Measurements from ENCODE around the gene SLC25A15. TPM values are rescaled to one million over a fixed set of nuclear protein-coding genes. Genes with fewer than 3 reads are reported as not detected.

The SLC25A15 gene
- total RNA-seq, 1 donor from 2014 or later: 7.3 TPM

DNA sequence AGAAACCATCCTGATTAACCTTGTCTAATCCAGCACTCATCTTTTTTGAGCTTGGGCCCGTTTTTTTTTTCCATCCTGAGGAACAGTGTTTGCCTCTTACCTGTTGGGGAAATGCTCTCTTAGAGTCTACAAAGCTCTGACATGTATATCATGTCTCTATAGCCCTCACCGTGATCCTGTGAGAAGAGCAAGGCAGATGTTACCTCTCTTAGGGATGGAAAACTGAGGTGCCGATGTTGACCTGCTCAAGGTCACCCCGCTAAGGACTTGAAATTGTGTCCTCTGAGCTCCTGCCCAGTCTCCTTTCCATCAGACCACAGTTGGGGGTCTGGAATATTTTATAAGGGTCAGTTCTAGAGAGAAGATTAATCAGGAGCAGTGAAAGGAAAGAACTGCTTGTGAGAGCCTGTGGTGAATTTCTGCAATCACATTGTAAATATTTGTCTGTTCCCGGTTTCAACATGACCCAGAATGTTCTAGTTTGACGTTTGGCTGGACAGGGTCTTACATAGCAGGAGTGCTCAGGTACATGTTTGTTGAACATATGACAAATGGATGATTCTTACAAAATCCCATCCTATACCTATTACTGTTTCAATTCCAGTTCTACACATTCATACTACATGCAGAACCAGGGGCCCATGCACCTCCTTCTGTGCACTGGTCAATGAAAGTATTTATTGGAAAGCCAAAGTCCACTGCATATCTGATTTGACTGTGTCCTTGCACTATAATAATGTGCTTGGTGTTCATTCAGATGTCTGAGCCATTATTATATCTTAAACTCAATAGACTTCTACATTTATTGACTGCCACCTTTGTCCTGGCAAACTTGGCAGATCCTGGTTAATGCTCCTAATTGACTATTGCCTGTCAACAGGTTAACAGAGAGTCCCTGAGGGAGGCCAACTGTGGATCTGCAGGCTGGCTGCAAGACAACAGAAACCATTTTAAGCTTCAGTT, 12.1 kb downstream of the SLC25A15 start:
- Mint-ChIP-seq H3K9me3 (ENCODE audit: unreplicated experiment) (no peaks in the 10 kb centered on the region), H3K36me3 (ENCODE audit: unreplicated experiment) (no peaks in the 10 kb centered on the region), H3K27me3 (ENCODE audit: unreplicated experiment) (no peaks in the 10 kb centered on the region), H3K4me3 (ENCODE audit: unreplicated experiment) (no peak overlapping the region), H3K27ac (ENCODE audit: unreplicated experiment) (no peak overlapping the region), H3K4me1 (ENCODE audit: low read depth, unreplicated experiment) (no peaks in the 10 kb centered on the region)
- no peak for DNase-seq
- TF ChIP-seq, protein P1, sequence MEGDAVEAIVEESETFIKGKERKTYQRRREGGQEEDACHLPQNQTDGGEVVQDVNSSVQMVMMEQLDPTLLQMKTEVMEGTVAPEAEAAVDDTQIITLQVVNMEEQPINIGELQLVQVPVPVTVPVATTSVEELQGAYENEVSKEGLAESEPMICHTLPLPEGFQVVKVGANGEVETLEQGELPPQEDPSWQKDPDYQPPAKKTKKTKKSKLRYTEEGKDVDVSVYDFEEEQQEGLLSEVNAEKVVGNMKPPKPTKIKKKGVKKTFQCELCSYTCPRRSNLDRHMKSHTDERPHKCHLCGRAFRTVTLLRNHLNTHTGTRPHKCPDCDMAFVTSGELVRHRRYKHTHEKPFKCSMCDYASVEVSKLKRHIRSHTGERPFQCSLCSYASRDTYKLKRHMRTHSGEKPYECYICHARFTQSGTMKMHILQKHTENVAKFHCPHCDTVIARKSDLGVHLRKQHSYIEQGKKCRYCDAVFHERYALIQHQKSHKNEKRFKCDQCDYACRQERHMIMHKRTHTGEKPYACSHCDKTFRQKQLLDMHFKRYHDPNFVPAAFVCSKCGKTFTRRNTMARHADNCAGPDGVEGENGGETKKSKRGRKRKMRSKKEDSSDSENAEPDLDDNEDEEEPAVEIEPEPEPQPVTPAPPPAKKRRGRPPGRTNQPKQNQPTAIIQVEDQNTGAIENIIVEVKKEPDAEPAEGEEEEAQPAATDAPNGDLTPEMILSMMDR (IDR thresholded peaks at IDR 0.05; ENCODE audit: partially characterized antibody, unreplicated experiment): no peak

DNA sequence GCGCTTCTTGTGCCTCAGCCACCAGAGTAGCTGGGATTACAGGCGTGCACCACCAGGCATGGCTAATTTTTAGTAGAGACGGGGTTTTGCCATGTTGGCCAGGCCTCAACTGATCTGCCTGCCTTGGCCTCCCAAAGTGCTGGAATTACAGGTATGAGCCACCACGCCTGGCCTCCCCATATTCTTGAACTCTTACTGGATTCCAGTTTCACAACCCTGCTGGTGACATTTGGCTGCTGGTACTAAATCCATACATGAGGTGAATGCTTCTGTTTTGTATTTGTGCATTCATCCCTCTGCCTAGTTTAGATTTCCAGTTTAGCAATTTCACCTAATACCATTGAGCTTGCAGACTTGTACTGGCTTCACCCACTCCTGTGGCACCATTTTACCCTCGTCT, 13.9 kb downstream of the SLC25A15 start:
- no peak for DNase-seq
- H3K36me3 Mint-ChIP-seq (ENCODE audit: unreplicated experiment): no peaks in the 10 kb centered on the region
- H3K9me3 Mint-ChIP-seq (ENCODE audit: unreplicated experiment): no peaks in the 10 kb centered on the region
- H3K4me1 Mint-ChIP-seq (ENCODE audit: low read depth, unreplicated experiment): no peaks in the 10 kb centered on the region
- H3K27me3 Mint-ChIP-seq (ENCODE audit: unreplicated experiment): no peaks in the 10 kb centered on the region
- TF ChIP-seq, protein P1 (IDR thresholded peaks at IDR 0.05; ENCODE audit: partially characterized antibody, unreplicated experiment): no peak
- no peak overlapping the region for H3K4me3 Mint-ChIP-seq (ENCODE audit: unreplicated experiment)
- H3K27ac Mint-ChIP-seq (ENCODE audit: unreplicated experiment): no peak overlapping the region

DNA sequence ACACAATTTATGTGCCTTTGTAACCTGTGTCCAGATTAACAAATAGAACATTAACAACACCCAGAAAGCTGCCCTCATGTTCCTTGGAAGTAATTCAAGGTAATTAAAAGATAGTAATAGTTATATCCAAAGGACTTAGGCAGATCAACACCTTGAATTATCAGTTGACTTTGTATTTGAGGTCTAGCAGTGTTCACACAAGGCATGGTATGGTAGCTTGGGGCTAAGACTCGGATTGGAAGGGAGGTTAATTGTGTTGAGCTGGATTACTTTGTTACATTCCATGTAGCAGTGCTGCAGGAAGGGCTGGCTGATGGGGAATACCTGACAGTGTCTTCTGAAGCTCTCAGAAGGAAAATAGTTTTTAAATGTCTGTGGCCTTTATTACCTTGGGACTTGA, 16.8 kb downstream of the SLC25A15 start:
- no peak overlapping the region for H3K4me3 Mint-ChIP-seq (ENCODE audit: unreplicated experiment)
- no peaks in the 10 kb centered on the region for H3K36me3 Mint-ChIP-seq (ENCODE audit: unreplicated experiment)
- DNase-seq: no peak

DNA sequence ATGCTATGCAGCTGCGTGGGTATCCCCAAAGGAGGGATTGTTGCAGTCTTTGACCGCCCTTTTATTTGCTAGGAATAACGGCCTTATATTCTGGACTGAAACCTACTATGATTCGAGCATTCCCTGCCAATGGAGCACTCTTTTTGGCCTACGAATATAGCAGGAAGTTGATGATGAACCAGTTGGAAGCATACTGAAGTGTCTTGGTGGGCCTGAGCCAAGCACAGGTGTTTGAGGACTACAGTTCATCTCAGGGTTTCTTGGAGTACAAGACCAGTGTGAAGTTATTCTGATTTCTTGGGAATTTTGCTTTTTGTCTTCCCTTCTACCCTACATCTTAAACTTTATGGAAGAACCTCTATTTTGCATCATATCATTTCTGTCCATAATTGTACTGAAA, 20.1 kb downstream of the SLC25A15 start:
- no peak overlapping the region for H3K4me3 Mint-ChIP-seq (ENCODE audit: unreplicated experiment)
- no peaks in the 10 kb centered on the region for H3K9me3 Mint-ChIP-seq (ENCODE audit: unreplicated experiment)
- H3K36me3 Mint-ChIP-seq (ENCODE audit: unreplicated experiment): no peaks in the 10 kb centered on the region
- H3K4me1 Mint-ChIP-seq (ENCODE audit: low read depth, unreplicated experiment): peaks cover 5% of the 10 kb centered on the region
- H3K27ac Mint-ChIP-seq (ENCODE audit: unreplicated experiment): no peak overlapping the region
- H3K27me3 Mint-ChIP-seq (ENCODE audit: unreplicated experiment): no peaks in the 10 kb centered on the region
- TF ChIP-seq, protein P1 (IDR thresholded peaks at IDR 0.05; ENCODE audit: partially characterized antibody, unreplicated experiment): no peak
- no peak for DNase-seq

More for the DNA sequence above, 16.8 kb downstream of the SLC25A15 start:
- Mint-ChIP-seq H3K4me1 (ENCODE audit: low read depth, unreplicated experiment) (no peaks in the 10 kb centered on the region), H3K9me3 (ENCODE audit: unreplicated experiment) (no peaks in the 10 kb centered on the region), H3K27ac (ENCODE audit: unreplicated experiment) (no peak overlapping the region), H3K27me3 (ENCODE audit: unreplicated experiment) (no peaks in the 10 kb centered on the region)
- TF ChIP-seq, protein P1 (IDR thresholded peaks at IDR 0.05; ENCODE audit: partially characterized antibody, unreplicated experiment): no peak

DNA sequence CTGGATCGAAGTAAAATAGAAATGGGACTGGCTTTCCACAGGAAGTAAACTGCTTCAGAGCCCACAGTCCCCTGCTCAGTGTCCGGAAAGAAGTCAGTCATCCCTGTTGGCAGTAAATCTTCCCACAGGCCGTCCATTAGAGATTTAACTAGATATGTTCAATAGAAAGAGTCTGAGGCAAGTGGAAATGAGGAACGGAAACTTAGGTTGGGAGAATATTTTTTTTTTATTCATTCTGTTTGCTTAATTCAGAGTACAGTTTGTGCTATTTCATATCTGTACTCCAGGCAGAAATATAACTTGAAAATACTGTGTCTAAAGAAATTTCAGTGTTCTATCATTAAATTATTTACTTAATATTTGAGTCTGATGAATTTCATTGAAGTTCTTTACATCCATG, 22.7 kb downstream of the SLC25A15 start:
- Mint-ChIP-seq H3K9me3 (ENCODE audit: unreplicated experiment) (no peaks in the 10 kb centered on the region), H3K4me1 (ENCODE audit: low read depth, unreplicated experiment) (peaks cover 5% of the 10 kb centered on the region), H3K4me3 (ENCODE audit: unreplicated experiment) (no peak overlapping the region), H3K36me3 (ENCODE audit: unreplicated experiment) (no peaks in the 10 kb centered on the region), H3K27ac (ENCODE audit: unreplicated experiment) (no peak overlapping the region), H3K27me3 (ENCODE audit: unreplicated experiment) (no peaks in the 10 kb centered on the region)
- DNase-seq: no peak
- TF ChIP-seq, protein P1 (IDR thresholded peaks at IDR 0.05; ENCODE audit: partially characterized antibody, unreplicated experiment): no peak

Measured in glutamatergic neuron (in vitro differentiated cells).